Stimulated activated CD8-positive, alpha-beta memory T cell treated with anti-CD3 and anti-CD28 coated beads, Interleukin-7, amount 100 ng/mL, for 4 hours (primary cell): Measurements from ENCODE around the gene TIGAR.

Experiments
- DNase-seq, 2 donors: peaks; one replicate each; pipeline ENCODE4 v3.0.0-alpha.2; 2020; ENCODE audit warnings: low read depth in 2 of 2

Gene TIGAR

GRCh38 chr12:4378772-4379171 is 57.8 kb downstream of the TIGAR start:
- no peak for DNase-seq

DNA sequence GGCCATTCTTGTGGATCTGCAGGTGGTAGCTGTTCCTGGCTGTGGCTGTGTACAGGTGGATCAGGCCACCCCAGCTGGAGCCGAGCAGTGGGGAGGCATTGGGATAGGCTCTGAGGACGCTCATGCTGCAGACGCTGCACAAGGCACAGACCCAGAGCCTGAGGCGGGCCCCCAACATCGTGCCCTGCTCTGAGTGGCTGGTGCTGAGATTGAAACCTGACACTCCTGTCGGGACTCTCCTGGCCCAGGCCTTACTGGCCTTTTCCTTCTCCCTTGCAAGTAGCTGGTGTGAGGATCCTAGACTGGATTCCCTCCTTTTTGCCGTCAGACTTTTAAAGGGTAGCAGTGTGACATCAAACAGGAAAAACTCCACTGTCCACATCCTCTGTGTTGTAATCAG is 58.4 kb downstream of the TIGAR start, which contains the start of gene FGF23:
Gene FGF23 (minus strand): TSS at position 308 of the 400 bp plus-strand sequence. CDS start 130 bp downstream, at position 178.
- no peak for DNase-seq

- DNase-seq, result no peak
Measured at GRCh38 chr12:4380332-4380731, 59.3 kb downstream of the TIGAR start.

GRCh38 chr12:4383304-4383865 is 62.4 kb downstream of the TIGAR start:
- DNase-seq, result no peak

DNA sequence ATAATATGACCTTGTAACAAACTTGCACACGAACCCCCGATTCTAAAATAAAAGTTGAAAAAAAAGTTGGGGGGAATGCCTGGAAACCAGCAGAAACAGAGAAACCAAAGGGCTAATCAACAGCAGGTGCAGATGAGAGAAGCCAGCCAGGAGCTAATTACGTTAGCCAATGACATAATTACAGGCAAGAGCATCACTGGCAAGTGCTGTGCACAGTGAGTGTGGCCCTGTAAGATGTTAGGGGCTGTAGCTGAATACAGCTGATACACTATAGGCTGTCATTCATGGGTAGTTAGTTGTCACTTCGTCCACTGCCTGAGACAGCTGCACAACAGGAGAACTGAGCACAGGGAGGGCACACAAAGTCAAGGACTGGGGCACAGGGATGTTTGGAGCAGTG is 65.8 kb downstream of the TIGAR start:
- no peak for DNase-seq

DNA sequence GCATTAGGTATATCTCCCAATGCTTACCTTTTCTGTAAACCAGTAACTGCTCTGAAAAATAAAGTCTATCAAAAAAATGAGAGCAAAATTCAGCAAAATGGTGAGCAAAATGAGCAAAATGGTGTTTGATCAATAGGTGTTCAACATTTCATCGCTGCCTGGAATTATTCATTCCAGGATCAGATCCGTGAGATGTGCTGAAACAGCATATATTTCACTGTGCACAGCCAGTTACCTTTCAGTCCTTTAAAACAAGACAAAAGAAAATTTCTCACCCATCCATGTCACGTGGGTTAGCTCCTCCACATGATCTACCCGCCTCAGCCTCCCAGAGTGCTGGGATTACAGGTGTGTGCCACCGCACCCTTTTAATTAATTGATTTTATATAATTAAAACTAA is 66.6 kb downstream of the TIGAR start:
- no peak for DNase-seq

GRCh38 chr12:4388032-4388431 is 67.0 kb downstream of the TIGAR start:
- no peak for DNase-seq

DNA sequence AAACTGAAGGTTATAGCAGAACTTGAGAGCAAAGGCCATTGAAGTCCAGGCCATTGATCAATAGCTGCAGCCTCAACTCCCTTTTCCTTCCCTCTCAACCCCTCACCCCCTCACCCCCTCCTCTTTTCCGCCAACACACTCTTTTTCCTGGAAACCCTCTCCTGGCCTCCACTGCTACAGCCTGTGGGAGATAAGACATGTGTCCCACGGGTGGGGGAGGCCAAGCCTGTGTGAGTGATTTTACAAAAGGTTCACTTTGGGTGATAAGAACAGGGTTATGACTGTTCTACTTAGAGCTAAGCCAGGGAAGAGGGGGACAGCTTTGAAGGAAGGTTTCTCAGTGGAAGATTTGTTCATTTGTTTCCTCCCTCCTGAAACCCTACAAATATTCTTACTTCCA is 67.6 kb downstream of the TIGAR start:
- DNase-seq, result no peak

GRCh38 chr12:4392223-4392742 is 71.3 kb downstream of the TIGAR start:
- no peak for DNase-seq

DNA sequence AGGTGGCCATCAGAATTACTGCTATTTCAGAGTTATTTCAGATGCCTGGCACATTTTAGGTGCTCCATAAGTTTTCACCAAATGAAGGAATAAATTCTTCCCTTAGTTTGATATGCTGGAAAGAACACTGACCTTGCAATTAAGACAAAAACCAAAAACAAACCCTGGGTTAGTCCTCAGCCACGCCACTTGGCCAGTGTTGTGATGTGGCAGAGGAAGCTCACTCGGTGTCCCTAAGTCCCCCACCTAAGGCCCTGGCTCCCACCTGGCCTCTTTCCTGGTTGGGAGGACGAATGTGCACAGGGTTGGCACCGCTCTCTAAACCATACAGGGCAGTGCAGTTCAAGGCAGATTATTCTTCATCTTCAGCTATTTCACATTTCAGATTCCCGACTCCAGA is 72.2 kb downstream of the TIGAR start:
- no peak for DNase-seq

GRCh38 chr12:4395818-4396217 is 74.8 kb downstream of the TIGAR start:
- no peak for DNase-seq

- DNase-seq, result no peak
Measured at GRCh38 chr12:4401117-4401516, 80.1 kb downstream of the TIGAR start.

DNA sequence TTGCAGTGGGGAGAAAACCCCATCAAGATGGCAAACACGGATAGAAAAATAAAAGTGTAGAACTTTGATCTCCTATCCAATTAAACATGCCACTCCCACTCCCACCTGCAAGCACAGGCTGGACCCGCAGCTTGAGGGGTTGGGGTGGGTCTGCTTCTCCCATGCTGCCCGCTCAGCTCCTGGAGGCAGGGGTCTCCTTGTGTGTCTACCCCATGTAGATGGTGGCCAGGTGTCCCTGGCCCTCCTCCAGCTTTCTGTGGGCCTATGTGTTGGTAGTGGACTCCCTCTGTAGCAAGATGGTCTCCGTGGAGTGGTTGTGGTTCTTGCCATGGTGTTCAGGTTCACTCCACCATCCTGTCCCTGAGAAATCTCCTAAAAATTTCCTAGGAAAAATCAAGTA is 82.0 kb downstream of the TIGAR start:
- no peak for DNase-seq
